Activated CD4-positive, alpha-beta T cell treated with anti-CD3 and anti-CD28 coated beads for 48 hours (primary cell): Measurements from ENCODE around the gene PLXNA4.
A peak's percentile ranks its signal among the peaks of the same experiment; 100 is the strongest.

Source experiments
- DNase-seq: peaks from one replicate; pipeline ENCODE4 v3.0.0-alpha.2; 2020

The PLXNA4 gene

GRCh38 chr7:132500727-132501440, 75.4 kb downstream of the PLXNA4 start:
- DNase-seq: no peak

DNA sequence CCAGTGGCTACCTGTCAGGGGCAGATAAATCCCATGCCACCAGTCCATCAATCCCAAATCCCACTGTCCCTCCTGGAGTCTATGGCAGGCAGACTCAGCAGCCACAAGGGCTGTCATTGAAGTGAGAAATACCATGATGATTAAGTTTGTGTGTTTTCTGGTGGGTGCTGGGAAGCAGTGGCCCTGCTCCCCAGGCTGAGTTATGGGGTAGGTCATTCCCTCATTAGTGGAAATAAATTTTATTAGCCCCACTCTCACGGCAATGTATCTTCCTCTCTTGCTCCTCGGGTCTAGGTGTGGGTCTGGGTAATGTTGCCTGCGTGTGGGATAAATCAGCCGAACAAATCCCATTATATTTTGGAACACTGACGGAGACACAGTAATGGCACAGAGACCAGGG, 76.8 kb downstream of the PLXNA4 start:
- no peak for DNase-seq

- no peak for DNase-seq
These were observed 77.2 kb downstream of the PLXNA4 start for GRCh38 chr7:132499065-132499464.

GRCh38 chr7:132498319-132498718, 78.0 kb downstream of the PLXNA4 start:
- DNase-seq: no peak

DNA sequence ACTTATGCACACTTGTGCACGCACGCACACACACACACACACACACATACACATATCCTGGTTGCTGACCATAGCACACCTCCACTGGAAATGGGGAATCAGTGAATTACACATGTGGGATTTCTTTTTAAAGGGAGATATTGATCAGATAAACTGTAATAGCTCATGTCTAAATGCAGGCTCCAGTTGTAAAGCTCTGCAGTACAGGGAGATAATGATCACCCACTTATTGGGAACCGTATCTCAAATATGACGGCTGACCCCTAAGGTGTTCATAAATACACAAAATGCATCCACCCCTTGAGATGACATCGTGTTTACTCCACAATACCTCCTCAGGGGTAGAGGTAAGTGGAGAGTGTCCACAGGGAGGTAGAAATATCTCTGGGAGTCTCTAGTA, 79.2 kb downstream of the PLXNA4 start:
- no peak for DNase-seq

DNA sequence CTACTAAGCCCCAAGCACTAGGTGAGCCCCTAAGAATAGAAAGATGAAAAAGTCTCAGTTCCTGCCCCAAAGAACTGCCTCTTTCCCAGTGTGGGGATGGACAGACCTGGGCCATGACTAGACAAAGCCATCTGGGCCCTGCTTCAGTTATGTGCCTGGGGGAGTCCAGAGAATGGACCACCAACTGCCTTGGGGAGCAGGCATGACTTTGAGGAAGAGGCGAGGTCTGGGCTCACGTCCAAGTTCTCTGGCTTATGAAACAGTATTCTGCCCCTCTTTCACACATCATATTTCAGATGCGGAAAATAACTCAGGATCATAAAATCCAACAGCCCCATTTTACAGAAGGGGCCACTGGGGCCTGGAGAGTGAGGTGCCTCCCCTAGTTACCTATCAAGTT, 80.3 kb downstream of the PLXNA4 start:
- no peak for DNase-seq

- no peak for DNase-seq
These were observed 81.8 kb downstream of the PLXNA4 start for GRCh38 chr7:132494474-132494873.

GRCh38 chr7:132492823-132493445, 83.3 kb downstream of the PLXNA4 start:
- DNase-seq: no peak

GRCh38 chr7:132491391-132491945, 84.8 kb downstream of the PLXNA4 start:
- DNase-seq: no peak

DNA sequence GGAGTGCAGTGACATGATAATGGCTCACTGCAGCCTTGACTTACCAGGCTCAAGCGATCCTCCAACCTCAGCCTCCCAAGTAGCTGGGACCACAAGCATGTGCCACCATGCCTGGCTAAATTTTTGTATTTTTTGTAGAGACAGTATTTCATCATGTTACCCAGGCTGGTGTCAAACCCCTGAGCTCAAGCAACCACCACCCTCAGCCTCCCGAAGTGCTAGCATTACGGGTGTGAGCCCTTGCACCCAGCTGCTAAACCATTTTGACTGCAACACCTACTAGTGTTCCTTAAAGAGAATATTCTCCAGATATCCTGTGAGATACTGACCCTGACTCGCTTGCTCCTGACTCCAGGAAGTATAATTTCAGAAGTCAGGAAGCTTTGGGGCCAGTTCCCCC, 85.8 kb downstream of the PLXNA4 start:
- DNase-seq: no peak

DNA sequence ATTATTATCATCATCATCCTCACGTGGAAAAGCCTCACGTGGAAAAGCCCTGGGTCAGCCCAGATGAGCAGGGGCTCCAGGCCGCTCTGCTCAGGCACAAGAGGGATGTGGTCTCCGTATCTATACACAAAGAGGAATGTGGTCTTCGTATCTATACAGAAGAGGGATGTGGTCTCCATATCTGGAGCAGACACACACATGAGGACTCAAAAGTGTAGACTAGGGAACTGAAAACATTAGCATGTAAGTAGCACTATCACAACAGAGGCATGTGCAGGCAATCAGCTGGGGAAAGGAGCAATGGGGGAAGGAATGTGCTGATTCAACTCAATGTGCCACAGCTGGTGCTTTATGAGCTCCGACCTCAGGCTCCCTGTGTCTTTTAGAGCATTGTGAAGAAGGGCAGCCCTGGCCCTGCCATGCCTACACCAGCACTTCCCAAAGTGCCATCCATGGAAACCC, 86.5 kb downstream of the PLXNA4 start:
- DNase-seq: no peak

DNA sequence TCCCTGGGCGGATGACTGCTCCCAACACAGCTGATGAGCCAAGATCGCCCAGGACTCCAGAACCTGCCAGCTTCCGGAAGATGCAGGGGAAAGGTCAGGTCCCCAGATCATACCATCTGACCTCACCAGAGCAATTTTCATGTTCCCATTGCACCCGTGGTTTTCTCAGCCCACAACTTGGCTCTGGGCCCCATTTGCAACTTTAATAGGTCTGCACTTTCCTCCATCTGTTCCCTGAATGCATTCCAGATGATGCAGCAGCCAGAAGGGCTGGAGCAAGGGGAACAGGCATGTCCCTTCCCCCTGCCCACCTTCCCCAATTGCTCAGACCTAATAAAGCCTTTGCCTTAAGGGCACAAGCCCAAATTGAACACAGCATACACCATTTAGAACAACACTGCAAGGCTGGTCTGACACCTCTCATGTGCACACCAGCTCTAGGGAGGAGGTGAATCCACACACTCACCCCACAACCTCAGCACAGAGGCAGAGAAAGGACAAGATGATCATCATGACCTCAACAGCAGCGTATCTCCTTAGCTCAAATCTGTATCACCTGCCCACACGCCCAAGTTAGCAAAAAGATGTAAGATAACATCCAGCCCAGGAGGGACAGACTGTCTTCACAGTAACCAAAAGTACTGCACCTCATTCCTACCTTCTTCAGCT, 87.5 kb downstream of the PLXNA4 start:
- no peak for DNase-seq

DNA sequence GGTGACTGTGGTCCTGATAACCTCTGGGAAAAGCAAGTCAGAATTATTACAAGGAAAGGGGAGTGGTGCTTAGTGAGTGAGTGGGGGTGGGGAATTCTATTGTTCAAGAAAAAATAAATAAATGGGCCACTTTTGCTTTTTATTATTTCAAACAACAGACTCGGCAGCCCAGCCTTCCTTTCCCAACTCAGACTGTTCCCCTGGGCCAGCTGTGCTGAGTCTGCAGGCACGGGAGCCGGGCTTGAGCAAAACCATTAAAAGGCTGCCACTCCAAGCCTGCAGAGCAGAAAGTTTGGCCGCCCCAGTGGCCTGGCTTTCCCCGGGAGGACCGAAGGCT, 90.0 kb downstream of the PLXNA4 start:
- DNase-seq: no peak

DNA sequence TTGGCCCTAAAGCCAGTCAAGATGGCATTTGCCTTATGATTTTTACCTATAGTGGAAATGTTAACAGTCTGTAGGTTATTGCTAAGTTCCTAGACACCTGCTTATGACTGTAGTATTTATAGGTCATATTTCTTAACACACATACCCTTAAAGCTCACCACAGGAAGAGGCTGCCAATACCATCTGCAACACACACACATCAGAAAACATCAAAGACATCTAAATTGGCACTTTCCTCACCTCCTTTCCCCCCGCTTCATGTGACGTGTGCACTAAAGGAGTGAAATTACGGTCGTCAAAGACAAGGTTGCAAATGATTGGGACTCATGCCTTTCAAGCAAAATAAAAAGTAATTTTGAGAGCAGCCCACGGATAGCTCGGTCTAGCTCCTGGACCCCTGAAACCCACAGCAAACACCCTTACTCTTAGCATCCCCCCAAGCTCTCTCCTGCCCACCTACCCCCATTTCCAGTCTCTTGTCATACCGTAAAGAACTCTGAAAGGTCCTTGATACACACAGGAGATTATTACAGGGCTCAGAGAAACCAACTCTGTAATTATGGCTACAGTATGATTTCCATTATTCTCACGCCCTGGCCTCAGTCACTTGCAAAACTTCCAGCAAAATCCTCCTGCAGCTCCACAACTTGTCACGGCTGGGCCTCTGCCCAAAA, 90.5 kb downstream of the PLXNA4 start:
- DNase-seq: peak; percentile 18

GRCh38 chr7:132485136-132485535, 91.1 kb downstream of the PLXNA4 start:
- no peak for DNase-seq

DNA sequence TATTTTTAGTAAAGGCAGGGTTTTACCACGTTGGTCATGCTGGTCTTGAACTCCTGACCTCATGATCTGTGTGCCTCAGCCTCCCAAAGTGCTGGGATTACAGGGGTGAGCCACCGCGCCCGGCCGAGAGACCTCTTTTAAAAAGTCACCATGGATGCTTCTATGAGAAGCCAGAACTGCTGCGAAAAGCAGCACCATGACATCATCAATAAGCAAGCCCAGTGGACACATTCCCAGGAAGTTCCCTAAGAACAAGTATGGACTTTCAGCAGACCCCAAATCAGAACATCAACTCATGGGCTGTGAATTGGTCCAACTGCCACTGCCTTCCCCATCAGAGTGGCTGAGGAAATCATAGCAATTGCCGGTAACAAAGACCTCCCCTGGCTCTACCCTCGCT, 93.4 kb downstream of the PLXNA4 start:
- DNase-seq: no peak

DNA sequence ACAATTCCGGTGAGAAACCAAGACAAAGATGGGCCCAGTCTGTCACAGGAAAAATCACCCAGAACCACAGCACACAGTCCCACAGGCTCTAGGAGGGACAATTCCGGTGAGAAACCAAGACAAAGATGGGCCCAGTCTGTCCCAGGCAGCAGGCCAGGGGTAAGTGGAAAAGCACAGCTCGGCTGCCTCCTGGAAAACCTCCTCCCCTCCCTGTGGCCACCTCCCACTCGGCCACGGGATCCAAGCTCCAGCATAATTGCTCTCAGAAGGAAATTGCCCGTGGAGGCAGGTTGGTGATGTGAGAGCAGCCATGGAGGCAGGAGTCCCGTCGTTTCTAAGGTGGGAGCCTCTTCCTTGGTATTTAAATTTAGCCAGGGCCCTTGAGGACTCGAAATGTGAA, 95.7 kb downstream of the PLXNA4 start:
- no peak for DNase-seq

DNA sequence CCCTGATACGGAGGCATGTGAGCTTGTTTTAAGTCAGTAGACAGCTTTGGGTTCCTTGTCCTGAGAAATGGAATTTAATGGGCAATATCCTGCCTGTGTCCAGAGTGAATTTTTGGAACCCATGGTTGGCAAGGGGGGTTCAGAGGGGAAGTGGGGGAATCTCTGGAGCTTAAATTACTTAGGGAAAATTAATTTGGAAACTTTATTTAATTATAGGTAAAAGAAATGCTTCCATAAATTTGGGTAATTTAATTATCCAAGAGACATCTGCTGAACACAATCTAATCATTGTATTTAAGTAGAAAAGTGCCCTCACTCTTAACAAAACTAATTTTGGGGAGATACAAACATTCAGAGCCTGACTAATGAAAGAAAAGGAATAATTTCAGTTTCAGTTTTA, 99.7 kb downstream of the PLXNA4 start:
- no peak for DNase-seq

DNA sequence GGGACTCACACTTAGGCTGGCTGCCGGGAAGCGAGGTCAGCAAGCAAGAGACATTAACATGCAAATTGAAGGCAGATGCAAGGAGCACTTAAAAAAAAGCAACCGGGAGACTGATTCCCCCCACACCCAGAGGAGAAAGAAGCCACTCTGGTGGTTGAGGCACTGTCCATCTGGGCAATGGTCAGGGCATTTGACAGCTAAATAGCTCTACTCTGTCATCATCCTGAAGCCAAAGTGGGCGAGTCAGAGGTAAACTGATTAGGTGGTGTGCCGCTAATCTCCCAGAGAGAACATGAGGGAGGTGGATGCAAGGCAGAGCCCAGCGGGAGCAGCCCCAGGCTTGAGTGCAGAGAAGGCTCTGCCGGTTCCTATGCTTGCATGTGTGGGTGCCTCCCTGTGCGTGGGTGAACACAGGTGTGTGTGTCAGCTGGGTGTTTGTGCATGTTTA, 100.6 kb downstream of the PLXNA4 start:
- DNase-seq: no peak

DNA sequence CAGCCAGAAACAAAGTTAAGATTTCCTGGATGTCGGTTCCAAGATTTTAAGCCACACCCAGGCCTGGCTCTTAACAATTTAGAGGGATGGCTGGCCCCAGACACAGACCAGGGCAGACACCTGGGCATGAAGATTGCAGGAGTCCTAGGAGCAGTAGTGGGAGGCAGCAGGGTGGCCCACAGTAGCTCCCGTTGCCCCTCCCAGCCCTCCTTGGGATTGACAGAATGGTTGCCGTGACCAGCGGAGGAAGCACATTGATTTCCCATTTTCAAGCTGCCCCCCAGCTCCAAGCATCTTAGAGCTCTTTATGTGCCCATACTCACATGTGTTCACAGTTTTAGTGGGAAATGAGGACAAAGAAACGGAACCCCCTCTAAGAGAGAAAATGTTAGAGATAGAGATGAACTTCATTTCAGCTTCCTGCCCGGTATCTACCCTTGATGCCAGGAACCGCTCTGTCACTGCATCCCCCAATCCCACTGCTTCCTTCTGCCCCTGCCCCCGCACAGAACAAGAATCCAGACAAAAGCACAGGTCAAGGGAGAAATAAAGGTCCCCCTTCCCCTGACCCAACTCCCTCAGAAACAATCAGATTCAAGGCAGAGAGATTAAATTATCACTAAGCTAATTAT, 101.1 kb downstream of the PLXNA4 start:
- DNase-seq: no peak

GRCh38 chr7:132472463-132473120, 103.7 kb downstream of the PLXNA4 start:
- DNase-seq: no peak

DNA sequence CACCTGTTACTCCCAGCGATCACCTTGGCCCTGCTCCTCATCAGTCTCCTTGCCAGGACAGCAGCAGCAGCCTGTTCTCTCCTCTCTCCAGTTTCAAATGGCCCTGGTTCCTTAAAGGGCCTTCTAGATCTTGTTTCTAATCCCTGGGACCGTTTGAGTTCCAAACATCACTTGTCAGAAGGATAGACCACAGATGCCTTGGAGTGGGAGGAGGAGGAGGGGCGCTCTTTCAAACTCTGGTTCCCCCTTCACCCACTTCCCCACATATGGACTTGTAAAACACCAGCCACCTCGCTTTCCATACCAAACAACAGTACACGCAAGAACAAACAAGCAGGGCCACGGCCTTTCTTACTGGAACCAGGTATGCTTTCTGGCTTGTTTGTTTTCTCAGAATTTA, 104.8 kb downstream of the PLXNA4 start:
- no peak for DNase-seq
